ENCODE measurements around the gene IL22. TPM values are rescaled to one million over a fixed set of nuclear protein-coding genes. Genes with fewer than 3 reads are reported as not detected.

The IL22 gene
- total and polyA plus RNA-seq, 8 donors = 0.15 TPM; not detected in 7

DNA sequence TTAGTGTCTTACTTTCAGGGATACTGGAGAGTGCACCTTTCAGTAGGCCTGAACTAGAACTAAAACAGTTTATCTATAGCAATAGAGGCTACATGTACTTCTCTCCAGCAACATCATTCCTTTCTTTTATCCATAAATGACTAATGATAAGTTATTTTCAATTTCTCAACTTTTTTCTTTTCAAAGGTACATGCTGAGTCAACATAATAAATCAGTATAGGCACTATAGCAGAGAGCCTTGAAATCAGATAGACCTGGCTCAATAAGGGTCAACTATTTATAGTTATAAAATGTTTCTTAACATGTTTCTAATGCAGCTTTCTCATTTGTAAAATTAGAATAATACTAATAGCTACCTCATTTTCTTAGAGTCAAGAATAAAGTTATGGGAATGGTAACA lies 5.6 kb downstream of the IL22 start:
- TF ChIP-seq, protein P1, sequence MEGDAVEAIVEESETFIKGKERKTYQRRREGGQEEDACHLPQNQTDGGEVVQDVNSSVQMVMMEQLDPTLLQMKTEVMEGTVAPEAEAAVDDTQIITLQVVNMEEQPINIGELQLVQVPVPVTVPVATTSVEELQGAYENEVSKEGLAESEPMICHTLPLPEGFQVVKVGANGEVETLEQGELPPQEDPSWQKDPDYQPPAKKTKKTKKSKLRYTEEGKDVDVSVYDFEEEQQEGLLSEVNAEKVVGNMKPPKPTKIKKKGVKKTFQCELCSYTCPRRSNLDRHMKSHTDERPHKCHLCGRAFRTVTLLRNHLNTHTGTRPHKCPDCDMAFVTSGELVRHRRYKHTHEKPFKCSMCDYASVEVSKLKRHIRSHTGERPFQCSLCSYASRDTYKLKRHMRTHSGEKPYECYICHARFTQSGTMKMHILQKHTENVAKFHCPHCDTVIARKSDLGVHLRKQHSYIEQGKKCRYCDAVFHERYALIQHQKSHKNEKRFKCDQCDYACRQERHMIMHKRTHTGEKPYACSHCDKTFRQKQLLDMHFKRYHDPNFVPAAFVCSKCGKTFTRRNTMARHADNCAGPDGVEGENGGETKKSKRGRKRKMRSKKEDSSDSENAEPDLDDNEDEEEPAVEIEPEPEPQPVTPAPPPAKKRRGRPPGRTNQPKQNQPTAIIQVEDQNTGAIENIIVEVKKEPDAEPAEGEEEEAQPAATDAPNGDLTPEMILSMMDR (IDR thresholded peaks at IDR 0.05) = no peak
- TF ChIP-seq EP300 (IDR thresholded peaks at IDR 0.05) = no peak
- TF ChIP-seq POLR2A (IDR thresholded peaks at IDR 0.05) = no peak
- TF ChIP-seq POLR2AphosphoS5 (IDR thresholded peaks at IDR 0.05) = no peak
- intact Hi-C loops (cut with DNase I; ENCODE audit: low total_unique reads) = no loop called here
- no peak for DNase-seq

DNA sequence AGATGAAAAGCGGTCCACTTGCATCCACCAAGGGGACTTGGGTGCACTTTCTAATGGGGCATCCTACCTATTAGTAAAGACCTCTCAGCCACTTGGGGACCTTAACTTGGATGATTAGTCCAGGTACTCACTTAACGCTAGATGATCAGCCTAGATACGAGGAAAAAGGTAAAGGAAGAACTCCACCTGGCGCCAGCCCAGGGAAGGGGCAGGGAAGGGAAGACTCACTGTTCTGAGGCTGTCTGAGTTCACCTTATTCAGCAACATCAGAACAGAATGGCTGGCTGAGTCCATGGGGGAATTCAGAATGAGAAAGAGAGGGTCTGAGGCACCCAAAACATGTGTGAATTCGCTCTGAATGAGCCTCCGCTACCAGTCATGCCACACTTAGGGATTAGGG lies 7.1 kb downstream of the IL22 start:
- intact Hi-C loops (cut with DNase I; ENCODE audit: low total_unique reads) = no loop called here
- H3K36me3 ChIP-seq = no peaks in the 10 kb centered on the region
- no peaks in the 10 kb centered on the region for H3K9me3 ChIP-seq
- no peak for TF ChIP-seq POLR2AphosphoS5 (IDR thresholded peaks at IDR 0.05)
- no peak for TF ChIP-seq EP300 (IDR thresholded peaks at IDR 0.05)
- TF ChIP-seq POLR2A (IDR thresholded peaks at IDR 0.05) = no peak
- TF ChIP-seq, protein P1 (IDR thresholded peaks at IDR 0.05) = no peak
- H3K4me3 ChIP-seq = no peak overlapping the region
- H3K27me3 ChIP-seq = no peaks in the 10 kb centered on the region
- DNase-seq = no peak
- WGBS, 5 donors = 86 to 96% (median 94%) methylated on average over 6 of the region's 6 CpGs
- H3K27ac ChIP-seq = no peak overlapping the region
- H3K4me1 ChIP-seq = peaks cover 6 to 22% (median 16%) of the 10 kb centered on the region in 4 donors

More for the DNA sequence above, 5.6 kb downstream of the IL22 start:
- H3K4me1 ChIP-seq = peaks cover 6 to 20% (median 12%) of the 10 kb centered on the region in 4 donors
- peaks cover 0 to 3% (median 0%) of the 10 kb centered on the region in 3 donors for H3K27me3 ChIP-seq
- no peak overlapping the region for H3K27ac ChIP-seq
- no peaks in the 10 kb centered on the region for H3K9me3 ChIP-seq
- no peak overlapping the region for H3K4me3 ChIP-seq
- no peaks in the 10 kb centered on the region for H3K36me3 ChIP-seq

DNA sequence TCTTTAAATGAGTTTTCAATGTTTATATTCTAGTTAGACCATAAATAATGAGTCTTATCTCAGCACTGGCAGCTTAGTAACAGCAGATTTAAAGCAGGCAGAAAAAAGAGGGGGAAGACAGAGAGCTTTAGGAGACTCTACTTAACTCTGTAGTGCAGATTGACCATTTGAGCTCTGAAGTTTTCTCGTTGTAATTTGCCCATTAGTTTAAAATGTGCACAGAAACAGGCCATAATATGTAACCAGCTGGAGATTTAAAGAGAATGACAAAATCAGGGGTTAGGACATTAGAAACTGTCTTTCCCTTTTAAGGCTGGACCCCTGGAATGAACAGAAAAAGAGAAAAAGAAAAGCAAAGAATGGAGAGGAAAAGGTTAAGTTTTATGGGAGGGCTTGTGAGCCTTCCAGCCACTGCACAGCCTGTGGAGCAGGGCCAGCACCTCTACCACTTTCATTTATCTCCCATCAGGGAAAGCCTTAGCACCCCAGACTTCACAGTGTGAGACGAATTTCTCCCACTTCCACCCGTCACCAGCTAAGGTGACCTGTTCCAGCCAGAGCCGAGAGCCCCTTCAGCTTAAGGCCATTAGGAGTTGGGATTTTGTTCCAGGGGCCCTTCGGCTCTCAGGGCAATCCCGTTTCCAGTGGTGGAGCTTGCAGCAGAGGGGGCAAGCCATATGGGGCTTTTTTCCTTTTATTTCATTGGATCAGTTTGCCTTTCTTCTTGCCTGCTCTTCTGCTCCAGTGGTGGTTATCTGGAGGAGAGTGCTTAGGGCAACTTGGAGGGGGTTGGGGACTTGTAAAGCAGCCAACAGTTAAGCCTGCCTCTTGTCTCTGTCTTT lies 8.0 kb downstream of the IL22 start:
- H3K4me3 ChIP-seq = peak overlapping the region; percentile 17 to 32 (median 24)
- peak overlapping the region in 2 of 5 donors; percentile 4 to 50 for H3K27ac ChIP-seq
- DNase-seq = peak in 1 of 2 donors; percentile 73
- no peaks in the 10 kb centered on the region for H3K27me3 ChIP-seq
- intact Hi-C loops (cut with DNase I; ENCODE audit: low total_unique reads) = no loop called here
- peaks cover 11 to 31% (median 21%) of the 10 kb centered on the region in 4 donors for H3K4me1 ChIP-seq
- H3K36me3 ChIP-seq = no peaks in the 10 kb centered on the region
- H3K9me3 ChIP-seq = no peaks in the 10 kb centered on the region
- WGBS, 5 donors = 22 to 34% (median 32%) methylated on average over 6 of the region's 6 CpGs
- TF ChIP-seq, protein P1 (IDR thresholded peaks at IDR 0.05) = no peak

DNA sequence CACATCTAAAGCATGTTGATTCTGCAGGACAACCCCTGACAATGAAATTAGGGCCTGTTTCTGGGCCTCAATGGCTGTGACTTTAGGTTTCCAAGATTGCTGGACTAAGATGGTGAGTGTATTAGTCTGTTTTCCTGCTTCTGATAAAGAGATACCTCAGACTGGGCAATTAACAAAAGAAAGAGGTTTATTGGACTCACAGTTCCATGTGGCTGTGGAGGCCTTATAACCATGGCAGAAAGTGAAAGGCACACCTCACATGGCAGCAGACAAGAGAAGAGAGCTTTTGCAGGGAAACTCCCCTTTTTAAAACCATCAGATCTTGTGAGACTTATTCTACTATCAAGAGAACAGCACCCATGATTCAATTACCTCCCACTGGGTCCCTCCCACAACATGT lies 10.6 kb downstream of the IL22 start:
- H3K4me3 ChIP-seq = no peak overlapping the region
- H3K36me3 ChIP-seq = no peaks in the 10 kb centered on the region
- DNase-seq = no peak
- H3K27me3 ChIP-seq = no peaks in the 10 kb centered on the region
- no peaks in the 10 kb centered on the region for H3K9me3 ChIP-seq
- no peak overlapping the region for H3K27ac ChIP-seq
- intact Hi-C loops (cut with DNase I; ENCODE audit: low total_unique reads) = no loop called here
- TF ChIP-seq, protein P1 (IDR thresholded peaks at IDR 0.05) = no peak
- no peak for TF ChIP-seq POLR2AphosphoS5 (IDR thresholded peaks at IDR 0.05)
- TF ChIP-seq EP300 (IDR thresholded peaks at IDR 0.05) = no peak
- TF ChIP-seq POLR2A (IDR thresholded peaks at IDR 0.05) = no peak
- H3K4me1 ChIP-seq = peaks cover 11 to 51% (median 26%) of the 10 kb centered on the region in 4 donors

Measured in stomach (tissue), 9 donors.